Activated naive CD8-positive, alpha-beta T cell treated with anti-CD3 and anti-CD28 coated beads, Interleukin-2, amount 50 U/mL, for 24 hours (primary cell): ENCODE measurements around the gene PMP22.

ENCODE experiments used
- ATAC-seq: fragments of 150-1000 bp; cut with Tn5 transposase; one replicate; pipeline ENCODE4 v1.10.0; 2021
- DNase-seq: peaks from one replicate; pipeline ENCODE4 v3.0.0; 2021
- H3K27ac Mint-ChIP-seq: one replicate; pipeline ENCODE4 v1.8.0; 2021; ENCODE audit warnings: mild to moderate bottlenecking, mixed read lengths
- H3K27me3 Mint-ChIP-seq: one replicate; pipeline ENCODE4 v1.8.0; 2021; ENCODE audit warnings: mixed read lengths
- H3K36me3 Mint-ChIP-seq: one replicate; pipeline ENCODE4 v1.8.0; 2021; ENCODE audit warnings: low read depth, mixed read lengths
- H3K4me1 Mint-ChIP-seq: one replicate; pipeline ENCODE4 v1.8.0; 2021; ENCODE audit warnings: mixed read lengths
- H3K4me3 Mint-ChIP-seq: one replicate; pipeline ENCODE4 v1.8.0; 2021; ENCODE audit warnings: mild to moderate bottlenecking, moderate library complexity, mixed read lengths
- H3K9me3 Mint-ChIP-seq: one replicate; pipeline ENCODE4 v1.8.0; 2021; ENCODE audit warnings: mixed read lengths

PMP22 gene

DNA sequence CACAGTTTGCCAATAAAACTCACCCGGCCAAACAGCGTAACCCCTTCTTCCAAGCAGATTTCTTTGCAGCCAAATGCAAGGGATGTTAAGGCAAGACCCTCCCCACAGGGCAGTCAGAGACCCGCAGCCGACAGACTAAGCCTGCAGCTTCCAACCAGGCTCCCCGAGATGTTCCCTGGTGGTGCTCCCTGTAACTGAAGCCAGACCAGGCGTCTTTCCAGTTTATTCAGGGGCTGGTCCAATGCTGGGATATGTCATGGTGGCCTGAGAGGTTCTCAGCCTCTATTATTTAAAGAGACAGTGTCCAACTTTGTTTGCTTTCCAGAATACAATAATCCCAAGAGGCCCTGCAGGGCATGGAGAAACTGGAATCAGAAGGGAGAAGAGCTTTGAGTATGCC, at the start of gene PMP22:
Gene PMP22, minus strand, starts transcription at position 196 of the 400 bp plus-strand sequence. CDS start 4,599 bp downstream, outside the sequence.
- no peak for DNase-seq
- ATAC-seq = no peak
- Mint-ChIP-seq H3K27ac (no peak within 1 kb of the TSS), H3K36me3 (no peaks in the 10 kb centered on the region), H3K4me1 (peaks cover 10% of the 10 kb centered on the region), H3K9me3 (no peaks in the 10 kb centered on the region), H3K4me3 (no peak within 1 kb of the TSS), H3K27me3 (peaks cover 75% of the 10 kb centered on the region)

DNA sequence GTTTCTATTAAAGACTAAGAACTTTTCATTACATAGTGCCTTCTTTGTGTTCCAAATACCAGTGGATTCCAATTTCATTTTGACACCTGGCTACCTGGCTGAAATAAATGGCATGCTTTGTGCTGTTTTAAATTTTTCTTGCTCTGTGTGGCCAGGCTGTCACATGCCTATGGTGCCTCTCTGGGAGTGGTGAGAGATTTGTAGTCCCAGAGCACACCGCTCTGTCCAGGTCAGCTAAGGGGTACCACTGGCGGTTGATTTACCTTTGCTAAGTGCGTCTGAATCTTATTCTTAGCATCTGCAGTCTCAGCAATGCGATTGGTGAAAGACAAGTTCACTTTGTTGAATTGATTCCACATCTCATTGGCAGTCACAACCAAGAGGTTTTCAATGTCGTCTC, 46.9 kb upstream of the PMP22 start:
- Mint-ChIP-seq H3K27me3 (no peaks in the 10 kb centered on the region), H3K27ac (no peak overlapping the region), H3K36me3 (no peaks in the 10 kb centered on the region), H3K9me3 (no peaks in the 10 kb centered on the region), H3K4me1 (no peaks in the 10 kb centered on the region), H3K4me3 (no peak overlapping the region)
- DNase-seq (no peak), ATAC-seq (no peak)

DNA sequence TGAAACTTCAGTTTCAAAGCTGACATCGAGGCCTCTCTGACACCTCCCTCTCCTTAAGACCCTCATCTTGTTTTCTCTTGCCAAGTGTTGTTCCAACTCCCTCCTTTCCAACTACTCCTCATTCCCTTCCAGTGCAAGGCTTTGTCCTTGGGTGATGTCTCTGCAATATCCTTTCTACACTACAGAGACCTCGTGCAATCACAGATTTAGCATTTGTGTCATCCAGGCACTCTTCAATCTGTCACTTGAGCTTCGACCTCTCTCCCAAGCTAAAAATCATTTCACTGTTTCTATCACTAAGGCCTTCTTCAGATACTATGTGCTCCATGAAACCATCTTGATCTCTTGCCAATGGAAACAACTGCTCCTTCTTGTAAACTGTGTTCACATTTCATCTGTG, 44.7 kb upstream of the PMP22 start:
- H3K36me3 Mint-ChIP-seq = no peaks in the 10 kb centered on the region
- H3K9me3 Mint-ChIP-seq = no peaks in the 10 kb centered on the region
- DNase-seq = no peak
- H3K4me1 Mint-ChIP-seq = no peaks in the 10 kb centered on the region
- no peak overlapping the region for H3K4me3 Mint-ChIP-seq
- no peaks in the 10 kb centered on the region for H3K27me3 Mint-ChIP-seq
- no peak overlapping the region for H3K27ac Mint-ChIP-seq
- no peak for ATAC-seq

DNA sequence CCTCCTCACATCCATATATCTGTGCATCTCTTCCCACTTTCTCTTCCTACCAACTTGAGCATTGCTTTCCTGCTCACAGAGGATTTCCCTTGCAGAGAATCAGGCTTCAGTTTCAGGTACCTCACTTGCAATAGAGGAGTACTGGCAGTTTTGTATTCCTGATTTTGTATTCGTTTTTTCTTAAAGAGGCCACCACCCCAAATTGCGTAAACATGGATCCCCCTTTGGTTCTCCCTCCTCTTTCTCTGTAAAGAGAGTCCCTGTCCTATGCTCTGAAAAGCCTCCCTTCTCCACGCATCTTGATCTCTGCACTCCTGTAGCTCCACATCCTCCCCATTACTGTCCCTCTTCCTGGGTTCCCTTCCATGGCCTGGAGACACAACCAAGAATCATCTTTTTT, 44.1 kb upstream of the PMP22 start:
- no peak overlapping the region for H3K27ac Mint-ChIP-seq

DNA sequence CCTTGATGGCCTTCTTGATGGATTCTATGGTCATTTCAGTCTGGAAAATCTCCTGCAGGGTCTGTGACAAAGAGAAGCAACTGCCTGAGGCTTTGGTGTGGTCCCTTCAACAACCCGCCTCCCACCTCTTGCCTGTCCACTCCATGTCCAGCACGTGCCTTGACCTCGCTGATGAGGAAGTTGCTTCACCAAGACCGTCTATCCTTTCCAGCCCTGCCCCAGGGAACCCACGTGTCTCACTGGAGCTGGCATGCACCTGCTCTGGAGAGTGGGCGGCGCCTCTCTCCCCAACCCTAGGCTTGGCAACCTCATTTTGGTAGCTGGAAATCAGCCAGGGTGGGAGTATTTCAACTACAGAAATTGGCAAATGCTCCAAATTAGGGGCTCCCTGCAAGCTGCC, 43.6 kb upstream of the PMP22 start:
- ATAC-seq (no peak), DNase-seq (no peak)
- H3K27ac Mint-ChIP-seq = no peak overlapping the region
- no peaks in the 10 kb centered on the region for H3K36me3 Mint-ChIP-seq
- no peaks in the 10 kb centered on the region for H3K9me3 Mint-ChIP-seq
- no peaks in the 10 kb centered on the region for H3K27me3 Mint-ChIP-seq
- H3K4me1 Mint-ChIP-seq = no peaks in the 10 kb centered on the region
- no peak overlapping the region for H3K4me3 Mint-ChIP-seq

More for the DNA sequence above, 44.1 kb upstream of the PMP22 start:
- no peaks in the 10 kb centered on the region for H3K9me3 Mint-ChIP-seq
- no peak overlapping the region for H3K4me3 Mint-ChIP-seq
- no peaks in the 10 kb centered on the region for H3K4me1 Mint-ChIP-seq
- ATAC-seq (no peak), DNase-seq (no peak)
- no peaks in the 10 kb centered on the region for H3K27me3 Mint-ChIP-seq
- H3K36me3 Mint-ChIP-seq = no peaks in the 10 kb centered on the region

DNA sequence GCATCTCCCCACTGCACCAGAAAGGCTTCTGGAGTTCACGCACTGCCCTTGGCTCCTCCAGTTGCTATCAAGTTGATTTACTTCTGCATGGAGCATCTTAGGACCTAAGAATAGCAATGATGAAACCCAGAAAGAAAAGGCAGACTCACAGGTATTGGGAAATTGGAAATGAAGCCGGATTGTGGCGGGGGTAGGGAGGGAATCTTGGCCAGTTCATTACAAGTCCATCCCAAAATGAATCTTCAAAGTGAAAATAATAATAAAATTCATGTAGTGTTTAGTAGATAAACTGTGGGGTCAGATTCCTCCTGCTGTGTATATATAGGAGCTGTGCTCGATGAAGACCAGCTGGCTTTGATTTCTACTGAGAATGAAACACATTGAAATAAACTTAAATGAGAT, 42.6 kb upstream of the PMP22 start:
- Mint-ChIP-seq H3K36me3 (no peaks in the 10 kb centered on the region), H3K27ac (no peak overlapping the region), H3K27me3 (no peaks in the 10 kb centered on the region), H3K4me1 (no peaks in the 10 kb centered on the region), H3K4me3 (no peak overlapping the region), H3K9me3 (no peaks in the 10 kb centered on the region)
- no peak for DNase-seq
- no peak for ATAC-seq

DNA sequence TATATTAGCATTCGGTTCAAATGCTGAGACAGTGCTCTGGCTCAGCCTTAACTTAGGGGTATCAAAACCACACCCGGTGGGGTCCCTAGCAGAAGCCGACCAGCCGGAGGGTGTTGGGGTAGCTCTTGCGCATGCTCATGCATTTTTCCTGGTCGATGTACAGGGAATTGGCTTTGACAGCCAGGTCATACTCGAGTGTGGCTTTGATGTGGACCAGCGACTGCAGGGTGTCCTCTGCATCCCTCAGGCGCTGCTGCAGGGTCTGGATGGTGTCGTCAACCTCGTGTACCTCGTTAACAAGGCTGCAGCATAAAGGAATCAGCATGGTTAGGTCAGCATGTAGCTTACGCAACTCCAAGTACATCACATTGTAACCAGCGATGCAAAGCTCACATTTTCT, 38.7 kb upstream of the PMP22 start:
- H3K9me3 Mint-ChIP-seq = no peaks in the 10 kb centered on the region
- no peak overlapping the region for H3K4me3 Mint-ChIP-seq
- DNase-seq = no peak
- H3K36me3 Mint-ChIP-seq = no peaks in the 10 kb centered on the region
- H3K4me1 Mint-ChIP-seq = no peaks in the 10 kb centered on the region
- H3K27ac Mint-ChIP-seq = no peak overlapping the region
- peaks cover 2% of the 10 kb centered on the region for H3K27me3 Mint-ChIP-seq
- ATAC-seq = no peak

GRCh38 chr17:15303268-15303667, 38.1 kb upstream of the PMP22 start:
- Mint-ChIP-seq H3K4me3 (no peak overlapping the region), H3K36me3 (no peaks in the 10 kb centered on the region), H3K4me1 (no peaks in the 10 kb centered on the region), H3K9me3 (no peaks in the 10 kb centered on the region), H3K27me3 (peaks cover 2% of the 10 kb centered on the region), H3K27ac (no peak overlapping the region)
- ATAC-seq (no peak), DNase-seq (no peak)

- Mint-ChIP-seq H3K27me3 (peaks cover 2% of the 10 kb centered on the region), H3K4me3 (no peak overlapping the region), H3K27ac (no peak overlapping the region), H3K36me3 (no peaks in the 10 kb centered on the region), H3K4me1 (no peaks in the 10 kb centered on the region), H3K9me3 (no peaks in the 10 kb centered on the region)
- ATAC-seq = no peak
- DNase-seq = no peak
Observed at GRCh38 chr17:15301845-15302244, 36.7 kb upstream of the PMP22 start.

DNA sequence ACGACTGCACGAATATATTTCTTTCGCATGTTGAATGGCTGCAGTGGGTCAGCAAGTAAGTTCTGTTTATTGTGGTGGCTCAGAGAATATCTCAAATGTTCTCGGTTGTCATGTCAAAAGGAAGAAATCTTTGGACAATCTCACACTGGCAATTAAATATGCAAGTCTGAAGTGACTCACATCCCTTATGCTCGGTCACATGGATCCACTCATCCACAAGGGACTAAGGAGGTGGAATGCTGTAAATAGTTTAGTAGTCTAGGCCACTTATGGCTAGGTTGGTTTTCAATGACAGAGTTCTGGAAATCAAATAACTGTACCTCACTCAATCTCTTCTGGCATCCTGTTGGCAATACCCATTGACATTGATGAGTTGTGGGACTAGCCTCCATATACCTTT, 33.0 kb upstream of the PMP22 start:
- DNase-seq (no peak), ATAC-seq (no peak)
- Mint-ChIP-seq H3K4me1 (no peaks in the 10 kb centered on the region), H3K27ac (no peak overlapping the region), H3K9me3 (no peaks in the 10 kb centered on the region), H3K36me3 (no peaks in the 10 kb centered on the region), H3K4me3 (no peak overlapping the region), H3K27me3 (peaks cover 2% of the 10 kb centered on the region)

DNA sequence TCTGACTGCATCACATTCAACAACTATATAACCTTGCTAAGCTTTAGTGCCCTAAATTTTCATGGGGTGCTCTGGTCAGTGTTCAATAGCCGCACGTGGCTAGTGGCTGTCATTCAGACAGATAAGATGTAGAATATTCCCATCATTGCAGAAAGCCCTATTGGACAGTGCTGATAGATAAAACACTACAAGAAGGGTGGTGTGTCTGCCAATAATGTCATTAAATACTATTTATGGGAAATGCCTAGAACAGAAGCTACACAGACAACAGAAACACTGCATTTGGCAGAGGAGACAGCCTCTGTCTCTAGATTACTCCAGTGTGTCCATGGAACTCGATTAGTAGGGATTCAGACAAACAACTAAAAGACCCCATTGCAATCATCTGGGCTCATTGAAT, 28.4 kb upstream of the PMP22 start:
- Mint-ChIP-seq H3K4me1 (no peaks in the 10 kb centered on the region), H3K36me3 (no peaks in the 10 kb centered on the region), H3K27ac (no peak overlapping the region), H3K9me3 (no peaks in the 10 kb centered on the region), H3K4me3 (no peak overlapping the region), H3K27me3 (peaks cover 6% of the 10 kb centered on the region)
- ATAC-seq = no peak
- DNase-seq = no peak

- ATAC-seq (no peak), DNase-seq (no peak)
- no peaks in the 10 kb centered on the region for H3K4me1 Mint-ChIP-seq
- H3K4me3 Mint-ChIP-seq = no peak overlapping the region
- no peak overlapping the region for H3K27ac Mint-ChIP-seq
- H3K9me3 Mint-ChIP-seq = no peaks in the 10 kb centered on the region
- no peaks in the 10 kb centered on the region for H3K36me3 Mint-ChIP-seq
- peaks cover 16% of the 10 kb centered on the region for H3K27me3 Mint-ChIP-seq
Observed at GRCh38 chr17:15291674-15292361, 26.7 kb upstream of the PMP22 start.

- H3K9me3 Mint-ChIP-seq = no peaks in the 10 kb centered on the region
- DNase-seq (no peak), ATAC-seq (no peak)
- no peak overlapping the region for H3K27ac Mint-ChIP-seq
- peaks cover 16% of the 10 kb centered on the region for H3K27me3 Mint-ChIP-seq
- no peak overlapping the region for H3K4me3 Mint-ChIP-seq
- no peaks in the 10 kb centered on the region for H3K36me3 Mint-ChIP-seq
- no peaks in the 10 kb centered on the region for H3K4me1 Mint-ChIP-seq
Observed at GRCh38 chr17:15290605-15291004, 25.5 kb upstream of the PMP22 start.

DNA sequence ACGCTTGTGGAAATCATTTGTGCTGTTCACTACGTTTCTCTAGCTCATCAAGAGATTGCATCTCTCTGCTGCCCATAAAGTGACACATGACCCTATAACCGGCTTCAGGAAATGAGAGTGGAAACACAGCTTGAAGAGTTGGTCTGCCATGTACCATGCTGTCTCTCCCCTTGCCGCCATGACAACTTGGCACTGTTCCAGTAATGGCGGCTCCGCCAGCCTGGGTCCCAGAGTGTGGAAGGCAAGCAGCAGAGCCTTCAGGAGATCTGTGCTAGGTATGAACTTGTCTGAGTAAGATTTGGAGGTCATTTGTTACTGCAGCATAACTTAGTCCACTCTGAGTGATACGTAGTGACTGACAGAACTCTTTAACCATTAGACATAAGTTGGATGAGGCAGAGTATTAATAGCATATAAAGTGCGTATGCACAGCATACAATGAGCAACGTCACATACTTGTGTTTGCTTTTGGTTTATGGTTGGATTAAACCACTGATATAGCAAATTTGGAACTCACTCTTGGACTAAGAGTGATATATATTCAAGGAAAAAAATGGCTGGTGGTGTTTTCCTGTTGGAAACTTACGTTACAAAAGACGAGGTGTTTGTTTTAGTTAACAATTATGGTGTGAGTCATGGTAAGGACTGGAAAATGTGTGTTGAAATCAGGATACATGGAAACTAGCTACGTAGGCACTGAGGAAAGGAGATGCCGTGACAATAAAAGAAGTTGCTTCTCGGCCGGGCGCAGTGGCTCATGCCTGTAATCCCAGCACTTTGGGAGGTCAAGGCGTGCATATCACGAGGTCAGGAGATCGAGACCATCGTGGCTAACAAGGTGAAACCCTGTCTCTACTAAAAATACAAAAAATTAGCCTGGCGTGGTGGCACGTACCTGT, 24.4 kb upstream of the PMP22 start:
- Mint-ChIP-seq H3K9me3 (no peaks in the 10 kb centered on the region), H3K36me3 (no peaks in the 10 kb centered on the region), H3K4me3 (no peak overlapping the region), H3K4me1 (no peaks in the 10 kb centered on the region), H3K27ac (no peak overlapping the region), H3K27me3 (peaks cover 16% of the 10 kb centered on the region)
- DNase-seq = no peak
- no peak for ATAC-seq

DNA sequence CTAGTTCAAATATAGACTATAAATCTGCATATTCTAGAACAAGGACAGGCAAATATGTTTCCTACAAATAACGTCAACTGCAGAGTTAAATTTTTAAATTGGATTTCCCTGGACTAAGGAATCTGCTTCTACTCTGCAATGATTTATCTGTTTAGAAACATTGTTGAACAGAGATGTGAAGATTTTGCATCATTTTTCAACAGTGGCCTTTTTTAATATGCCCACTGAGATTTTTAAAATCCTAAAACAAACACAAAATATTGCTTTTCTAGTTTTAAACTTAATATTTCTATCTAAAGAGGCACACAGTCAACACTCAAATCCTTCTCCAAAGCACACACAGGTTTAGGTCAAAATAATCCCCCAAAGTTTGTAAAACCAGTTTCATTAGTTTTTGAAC, 23.7 kb upstream of the PMP22 start:
- H3K27me3 Mint-ChIP-seq = peaks cover 17% of the 10 kb centered on the region
- H3K36me3 Mint-ChIP-seq = no peaks in the 10 kb centered on the region
- ATAC-seq (no peak), DNase-seq (no peak)
- no peak overlapping the region for H3K27ac Mint-ChIP-seq
- H3K4me3 Mint-ChIP-seq = no peak overlapping the region
- H3K4me1 Mint-ChIP-seq = no peaks in the 10 kb centered on the region
- H3K9me3 Mint-ChIP-seq = no peaks in the 10 kb centered on the region
